NCI-H446 (cell line): ENCODE results near the gene RHO.
"Not testable (repeated sequence)": the region's sequence is repeated elsewhere in the genome, so short reads cannot be mapped to it uniquely, and the experiment has no call there.

ENCODE experiments used
- DNase-seq, 2 experiments: peaks; one replicate each; lab custom pipeline; 2025; lab: John Stamatoyannopoulos, UW

The RHO gene

GRCh38 chr3:129499604-129500333 lies 28.7 kb upstream of the RHO start:
- DNase-seq: not testable (repeated sequence)

- DNase-seq: no peak
These were observed 28.1 kb upstream of the RHO start for GRCh38 chr3:129500334-129500658.

- no peak for DNase-seq
These were observed 26.8 kb upstream of the RHO start for GRCh38 chr3:129501630-129502029.

GRCh38 chr3:129502641-129503408 lies 25.6 kb upstream of the RHO start:
- DNase-seq: no peak

GRCh38 chr3:129503471-129504291 lies 24.8 kb upstream of the RHO start:
- no peak for DNase-seq

- no peak for DNase-seq
These were observed 23.9 kb upstream of the RHO start for GRCh38 chr3:129504471-129505100.

- DNase-seq: peak; percentile 60 to 85
These were observed 23.1 kb upstream of the RHO start for GRCh38 chr3:129505341-129505740.

- no peak for DNase-seq
These were observed 22.2 kb upstream of the RHO start for GRCh38 chr3:129506231-129506742.

- DNase-seq: peak; percentile 55 to 71
These were observed 21.1 kb upstream of the RHO start for GRCh38 chr3:129507181-129507831.

GRCh38 chr3:129512595-129512994 lies 15.8 kb upstream of the RHO start:
- DNase-seq: no peak

GRCh38 chr3:129513705-129514104 lies 14.7 kb upstream of the RHO start:
- no peak for DNase-seq

- DNase-seq: no peak
These were observed 14.3 kb upstream of the RHO start for GRCh38 chr3:129514110-129514509.

GRCh38 chr3:129514563-129514962 lies 13.9 kb upstream of the RHO start:
- DNase-seq: no peak

GRCh38 chr3:129515108-129515820 lies 13.2 kb upstream of the RHO start:
- DNase-seq: not testable (repeated sequence)

- not testable (repeated sequence) for DNase-seq
These were observed 12.5 kb upstream of the RHO start for GRCh38 chr3:129515821-129516432.

- no peak for DNase-seq
These were observed 10.9 kb upstream of the RHO start for GRCh38 chr3:129517516-129517915.

GRCh38 chr3:129518038-129518561 lies 10.3 kb upstream of the RHO start:
- DNase-seq: no peak

GRCh38 chr3:129518581-129518980 lies 9.9 kb upstream of the RHO start:
- DNase-seq: no peak

GRCh38 chr3:129519449-129519848 lies 9.0 kb upstream of the RHO start:
- DNase-seq: no peak
